GM12891 (cell line): ENCODE measurements around the gene CCL2.

Source experiments
- DNase-seq: peaks from one replicate; pipeline ENCODE4 v3.0.0; 2011; ENCODE audit warnings: low spot score; ENCODE audit not compliant: insufficient read length
- FAIRE-seq: peaks from 2 replicates; lab custom pipeline; 2011; peaks lifted over from hg19 to GRCh38; lab: Jason Lieb, UNC
- PAX5 ChIP-seq: IDR thresholded peaks from 2 replicates; pipeline ENCODE4 v1.6.1; 2011; ENCODE audit warnings: low read length, moderate library complexity, mild to moderate bottlenecking; ENCODE audit not compliant: insufficient read depth, severe bottlenecking
- POLR2A ChIP-seq: IDR thresholded peaks from 2 replicates; pipeline ENCODE4 v1.6.1; 2011; ENCODE audit warnings: low read depth, low read length, control low read depth
- POLR2AphosphoS5 ChIP-seq: IDR thresholded peaks from 2 replicates; pipeline ENCODE4 v1.6.1; 2011; ENCODE audit warnings: low read depth, low read length, control low read depth
- POU2F2 ChIP-seq: IDR thresholded peaks from 2 replicates; pipeline ENCODE4 v1.6.1; 2011; ENCODE audit warnings: low read depth, mild to moderate bottlenecking, control low read depth, low read length, moderate library complexity
- SPI1 ChIP-seq: IDR thresholded peaks from 2 replicates; pipeline ENCODE4 v1.6.1; 2011; ENCODE audit warnings: low read depth, low read length, control low read depth
- TAF1 ChIP-seq: IDR thresholded peaks from 2 replicates; pipeline ENCODE4 v1.6.1; 2011; ENCODE audit warnings: low read depth, low read length, control low read depth

Gene CCL2

DNA sequence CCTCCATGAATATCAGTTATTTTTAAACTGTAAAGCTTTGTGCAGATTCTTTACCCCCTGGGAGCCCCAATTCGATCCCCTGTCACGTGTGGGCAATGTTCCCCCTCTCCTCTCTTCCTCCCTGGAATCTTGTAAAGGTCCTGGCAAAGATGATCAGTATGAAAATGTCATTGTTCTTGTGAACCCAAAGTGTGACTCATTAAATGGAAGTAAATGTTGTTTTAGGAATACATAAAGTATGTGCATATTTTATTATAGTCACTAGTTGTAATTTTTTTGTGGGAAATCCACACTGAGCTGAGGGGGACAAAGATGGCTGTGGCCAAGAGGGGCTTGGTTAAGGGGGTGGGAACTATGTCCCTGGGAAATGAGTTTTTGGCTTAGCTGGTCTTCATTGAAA, 32.8 kb downstream of the CCL2 start:
- no peak for DNase-seq
- no peak for FAIRE-seq
- TF ChIP-seq POU2F2 (no peak), TAF1 (no peak), SPI1 (no peak), POLR2A (no peak), POLR2AphosphoS5 (no peak), PAX5 (no peak)

DNA sequence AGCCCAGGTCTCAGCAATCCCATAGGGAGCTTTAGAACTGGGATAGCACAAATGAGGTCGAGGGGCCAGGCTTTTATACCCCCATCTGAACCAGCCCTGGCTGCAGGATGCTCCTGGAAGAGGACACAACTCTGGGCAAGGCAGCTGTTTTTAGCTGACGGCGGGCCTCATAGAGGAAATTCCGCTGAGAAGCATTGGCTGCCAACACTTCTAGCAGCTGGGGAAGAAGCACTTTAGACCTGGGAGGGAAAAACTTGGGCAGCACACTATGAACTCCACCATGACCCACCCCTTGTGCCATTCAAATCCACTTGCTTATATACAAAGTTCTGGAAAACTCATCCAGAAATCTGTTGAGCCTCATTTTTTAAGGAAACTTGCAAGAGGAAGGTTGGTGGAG, 35.5 kb downstream of the CCL2 start:
- FAIRE-seq, result no peak
- DNase-seq, result no peak
- TF ChIP-seq POLR2A (no peak), POLR2AphosphoS5 (no peak), SPI1 (no peak), PAX5 (no peak), TAF1 (no peak), POU2F2 (no peak)

DNA sequence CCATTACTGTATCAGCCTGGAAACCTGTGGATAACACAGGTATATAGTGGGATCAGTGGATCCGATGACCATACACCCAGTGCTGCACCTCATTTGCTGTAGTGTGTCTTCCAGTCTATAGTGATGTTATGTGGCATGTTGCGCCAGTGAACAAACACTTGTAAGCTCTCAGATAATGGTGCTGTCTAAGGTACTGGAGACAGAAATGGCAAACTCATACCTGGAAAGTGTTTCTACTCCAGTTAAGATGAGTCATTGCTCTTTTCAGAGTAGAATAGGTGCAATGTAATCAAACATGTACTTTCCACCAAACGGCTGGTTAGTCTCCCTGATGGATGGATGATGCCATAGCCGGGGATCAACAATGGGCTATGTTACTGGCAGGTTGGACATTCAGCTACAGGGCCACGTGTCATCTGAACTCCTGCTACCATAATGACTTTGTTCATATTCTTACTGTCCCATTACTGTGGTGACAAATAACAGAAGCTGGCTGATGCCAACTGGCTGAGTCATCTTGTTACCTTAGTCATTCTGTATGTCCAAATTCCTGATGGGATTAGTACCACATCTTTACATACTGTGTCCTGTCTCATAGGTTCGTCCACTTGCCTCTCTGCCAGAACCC, 36.8 kb downstream of the CCL2 start:
- TF ChIP-seq SPI1 (no peak), POLR2AphosphoS5 (no peak), TAF1 (no peak), POLR2A (no peak), PAX5 (no peak), POU2F2 (no peak)
- no peak for DNase-seq
- no peak for FAIRE-seq

DNA sequence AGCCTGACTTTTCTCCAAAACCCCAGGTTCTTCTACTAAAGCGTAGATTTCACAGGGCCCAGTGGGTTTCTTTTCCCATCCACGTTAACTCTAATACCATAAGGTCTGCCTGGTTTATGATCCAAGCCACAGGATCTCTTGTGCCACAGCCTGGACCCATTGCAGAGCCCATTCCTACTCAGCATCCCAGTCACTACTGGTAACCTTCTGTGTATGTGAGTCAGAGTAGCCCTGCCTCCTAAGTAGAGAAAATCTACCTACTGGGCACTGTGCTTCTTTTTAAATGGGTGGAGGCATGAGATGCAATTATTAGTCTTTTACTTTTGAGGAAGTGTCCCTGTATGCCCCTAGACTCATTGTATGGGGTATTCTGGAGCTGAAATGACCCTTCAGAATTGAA, 43.9 kb downstream of the CCL2 start:
- DNase-seq, result no peak
- FAIRE-seq, result no peak
- no peak for TF ChIP-seq PAX5
- no peak for TF ChIP-seq POU2F2
- TF ChIP-seq TAF1, result no peak
- TF ChIP-seq POLR2A, result no peak
- TF ChIP-seq SPI1, result no peak

DNA sequence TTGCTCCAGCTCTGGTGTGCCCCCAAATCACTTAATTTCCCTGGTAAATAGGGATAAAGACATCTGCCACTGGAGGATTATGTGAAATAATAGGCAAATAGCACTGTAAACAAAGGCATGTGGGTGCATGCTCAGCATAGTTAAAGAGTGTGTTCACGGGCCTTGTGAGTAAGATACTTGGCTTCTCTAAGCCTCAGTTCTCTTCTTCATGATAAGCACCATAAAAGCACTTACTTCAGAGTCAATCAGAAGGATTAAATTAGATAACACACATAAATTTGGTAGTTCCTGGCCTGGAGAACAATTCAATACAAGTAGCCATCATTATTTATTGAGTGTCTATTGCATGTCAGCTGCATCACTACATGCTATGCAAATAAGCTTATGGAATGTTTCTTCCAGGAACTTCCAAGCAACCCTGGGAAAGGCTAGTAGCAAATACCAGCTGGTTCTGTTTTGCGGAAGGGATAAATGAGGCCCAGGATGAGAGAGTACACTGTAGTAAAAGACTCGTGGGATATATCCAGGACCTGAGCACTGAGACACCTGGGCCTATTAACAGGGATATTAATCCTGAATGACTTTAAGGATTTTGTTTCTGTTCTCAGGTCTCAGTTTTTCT, 45.0 kb downstream of the CCL2 start:
- DNase-seq (no peak), FAIRE-seq (no peak)
- TF ChIP-seq TAF1 (no peak), POU2F2 (no peak), SPI1 (no peak), PAX5 (no peak), POLR2A (no peak), POLR2AphosphoS5 (no peak)

DNA sequence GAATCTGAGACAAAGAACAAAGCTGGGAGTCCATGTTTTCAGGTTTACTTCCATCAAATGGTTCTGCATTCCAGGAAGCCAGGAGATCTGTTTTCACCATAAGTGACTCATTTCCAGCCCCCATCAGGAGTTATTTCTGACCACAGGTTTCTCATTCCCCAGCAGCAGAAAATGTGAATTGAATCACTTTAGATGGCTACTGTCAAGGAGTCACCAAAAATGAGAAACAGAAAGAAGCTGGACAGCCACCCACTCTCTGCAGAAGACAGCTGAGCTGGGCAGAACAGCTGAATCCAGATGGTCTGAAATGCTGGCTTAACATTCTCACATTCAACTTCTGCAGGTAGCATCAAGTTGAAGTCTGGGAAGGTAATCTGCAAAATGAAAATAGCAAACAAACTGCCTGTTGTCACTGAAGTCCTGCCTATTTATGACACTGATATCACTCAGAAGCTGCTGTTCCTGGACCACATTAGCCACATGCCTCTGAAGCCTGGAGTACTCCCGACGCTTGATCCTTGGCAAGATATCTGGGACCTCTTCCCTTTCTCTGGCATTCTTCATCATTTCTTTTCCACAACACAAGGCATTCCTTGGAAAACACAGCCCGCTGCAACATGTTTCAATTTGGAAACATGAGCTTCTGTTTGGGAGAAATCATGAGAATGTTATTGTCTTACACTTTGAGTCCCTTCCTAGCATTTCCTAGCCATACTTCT, 45.7 kb downstream of the CCL2 start:
- TF ChIP-seq POU2F2, result no peak
- FAIRE-seq, result no peak
- no peak for DNase-seq

DNA sequence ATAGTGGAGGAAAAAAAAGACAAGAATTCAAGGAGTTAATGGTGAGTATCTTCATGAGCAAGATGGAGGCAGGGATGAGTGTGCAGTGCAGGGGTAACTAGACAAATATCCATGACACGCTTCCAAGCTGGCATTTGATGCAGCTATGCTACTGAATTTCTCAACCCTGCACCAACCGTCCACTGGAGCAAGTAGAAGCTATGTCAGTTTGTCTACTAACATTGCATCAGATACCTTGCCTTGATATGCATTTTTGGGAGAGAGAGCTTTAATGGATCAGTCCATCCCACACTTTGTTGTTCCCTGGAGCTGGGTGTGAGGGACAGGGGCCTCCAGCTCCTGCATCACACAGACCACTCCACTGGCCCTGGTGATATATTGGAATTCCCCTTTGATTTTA, 46.9 kb downstream of the CCL2 start:
- TF ChIP-seq TAF1 (no peak), SPI1 (no peak), PAX5 (no peak), POLR2A (no peak), POLR2AphosphoS5 (no peak), POU2F2 (no peak)
- FAIRE-seq (no peak), DNase-seq (no peak)

DNA sequence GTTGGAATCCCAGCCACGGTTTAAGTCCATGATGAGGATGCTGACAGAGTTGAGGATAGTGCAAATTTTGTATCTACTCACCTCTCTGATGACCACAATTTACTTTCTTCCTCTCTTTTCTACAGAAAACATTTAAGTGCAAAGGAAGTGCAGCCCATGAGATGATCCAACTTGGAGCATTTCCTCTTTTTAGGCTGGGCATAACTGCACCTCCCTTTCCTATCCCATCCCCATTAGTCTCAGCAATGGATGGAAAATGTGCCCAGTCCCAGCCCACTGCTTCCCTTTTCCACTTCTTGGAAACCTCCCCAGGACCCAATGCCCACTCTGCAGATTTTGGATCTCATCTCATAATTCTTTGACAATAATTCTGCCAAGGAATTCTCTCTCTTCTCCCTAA, 47.6 kb downstream of the CCL2 start:
- TF ChIP-seq POLR2A (no peak), SPI1 (peak; percentile 24; the same call in 1 of the 2 replicates)
- DNase-seq, result no peak
- no peak for FAIRE-seq

DNA sequence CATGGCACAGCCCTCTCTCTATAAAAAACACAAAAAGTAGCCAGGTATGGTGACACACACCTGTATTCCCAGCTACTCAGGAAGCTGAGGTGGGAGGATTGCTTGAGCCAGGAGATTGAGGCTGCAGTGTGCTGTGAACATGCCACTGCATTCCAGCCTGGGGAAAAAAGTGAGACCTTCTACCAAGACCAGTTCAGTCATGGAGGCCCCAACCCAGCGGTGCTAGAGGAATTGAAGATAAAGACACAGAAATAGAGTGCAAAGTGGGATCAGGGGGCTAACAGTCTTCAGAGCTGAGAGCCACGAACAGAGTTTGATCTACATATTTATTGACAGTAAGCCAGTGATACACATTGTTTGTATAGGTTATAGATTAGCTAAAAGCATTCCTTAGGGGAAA, 48.5 kb downstream of the CCL2 start:
- DNase-seq, result no peak
- FAIRE-seq, result no peak
- TF ChIP-seq POU2F2 (no peak), PAX5 (no peak), POLR2A (no peak), TAF1 (no peak), SPI1 (no peak), POLR2AphosphoS5 (no peak)

DNA sequence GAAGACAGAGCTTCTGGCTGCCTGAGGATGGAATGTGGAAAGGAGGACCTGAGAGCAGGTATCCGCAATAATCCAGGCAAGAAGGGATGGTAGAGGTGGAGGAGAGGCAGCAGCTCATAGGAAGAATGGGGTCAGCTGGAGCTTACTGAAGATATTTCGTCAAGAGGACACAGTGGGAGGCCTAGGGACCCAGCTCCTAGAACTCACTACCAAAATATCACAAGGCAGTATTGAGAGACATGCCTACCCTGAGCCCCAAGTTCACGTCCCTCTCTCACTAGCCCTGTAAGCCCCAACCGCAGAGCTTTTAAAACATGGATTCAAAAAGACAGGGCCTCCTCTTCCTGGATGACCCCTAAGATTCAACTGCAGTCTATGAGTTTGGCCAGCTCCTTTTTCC, 50.0 kb downstream of the CCL2 start:
- DNase-seq, result no peak
- no peak for FAIRE-seq
- TF ChIP-seq POU2F2, result no peak
- TF ChIP-seq TAF1, result no peak
- TF ChIP-seq POLR2A, result no peak
- TF ChIP-seq POLR2AphosphoS5, result no peak
- TF ChIP-seq PAX5, result no peak
- no peak for TF ChIP-seq SPI1
